Esophagus squamous epithelium (tissue), 5 donors: Measurements from ENCODE around the gene STARD13. TPM values are rescaled to one million over a fixed set of nuclear protein-coding genes. Genes with fewer than 3 reads are reported as not detected.

Source experiments
- DNase-seq: peaks from one replicate; lab custom pipeline; 2025; lab: John Stamatoyannopoulos, UW
- H3K27ac ChIP-seq, 4 donors: fragments of 200-600 bp; sonication (generic); one replicate each; pipeline ENCODE4 v1.5.1; 2016 to 2019; ENCODE audit warnings: mild to moderate bottlenecking in 1 of 4
- H3K27me3 ChIP-seq, 4 donors: fragments of 200-600 bp; sonication (generic); 1 replicate in 3 of 4; 2 replicates in 1 of 4; pipeline versions ENCODE4 v1.5.1 to v1.6.0; 2017 to 2021; ENCODE audit warnings: antibody characterized with exemption in 1 of 4
- H3K36me3 ChIP-seq, 3 donors: fragments of 200-600 bp; sonication (generic); one replicate each; pipeline ENCODE4 v1.5.1; 2016 to 2019
- H3K4me1 ChIP-seq, 3 donors: fragments of 200-600 bp; sonication (generic); one replicate each; pipeline ENCODE4 v1.5.1; 2017 to 2019
- H3K4me3 ChIP-seq, 4 donors: fragments of 200-600 bp; sonication (generic); 1 replicate in 3 of 4; 2 replicates in 1 of 4; pipeline ENCODE4 v1.5.1; 2016 to 2019; ENCODE audit warnings: mild to moderate bottlenecking in 2 of 4, moderate library complexity in 1 of 4
- H3K9me3 ChIP-seq, 3 donors: fragments of 200-600 bp; sonication (generic); one replicate each; pipeline ENCODE4 v1.5.1; 2016 to 2019
- CTCF ChIP-seq, 6 experiments: fragments of 450-650 bp in 4 of 6; fragments of 200-600 bp in 2 of 6; sonication (generic) in 2 of 6; IDR thresholded peaks; one replicate each; pipeline ENCODE4 v1.5.1; 2016 to 2019; ENCODE audit warnings: antibody characterized with exemption in 6 of 6, mild to moderate bottlenecking in 4 of 6, moderate library complexity in 4 of 6
- POLR2A ChIP-seq, 4 donors: fragments of 450-650 bp; IDR thresholded peaks; one replicate each; pipeline ENCODE4 v1.6.1; 2017; ENCODE audit warnings: antibody characterized with exemption in 4 of 4, mild to moderate bottlenecking in 4 of 4, moderate library complexity in 3 of 4
- WGBS, 2 donors: methylation state at CpG; one replicate each; pipeline ENCODE4 v1.1.5; 2018; 5-methylcytosine and 5-hydroxymethylcytosine counted together
- intact Hi-C: fragments of 100-400 bp; cut with DNase I; formaldehyde crosslinking; loops from one replicate; pipeline ENCODE4 v1.15.0; 2022
- total RNA-seq, 4 donors: library from RNA; depleted of rRNA; stranded (reverse); fragments of >200 nt; gene quantifications; one replicate each; pipeline ENCODE4 v1.1.0, GENCODE V29; 2016
- donor health status: DM: yes; HTN: yes; CAD: no.

Gene STARD13
- total RNA-seq, 4 donors from 2014 or later: 1.3 to 18.7 (median 4.4) TPM

GRCh38 chr13:33184112-33184490 is 101.5 kb downstream of the STARD13 start:
- Histone ChIP-seq H3K9me3 (no peaks in the 10 kb centered on the region), H3K27me3 (no peaks in the 10 kb centered on the region), H3K27ac (peak overlapping the region in 1 of 4 donors; percentile 30), H3K4me3 (no peak overlapping the region), H3K4me1 (peaks cover 0 to 48% (median 0%) of the 10 kb centered on the region in 3 donors), H3K36me3 (no peaks in the 10 kb centered on the region)
- 64 to 78% methylated on average over 2 of the region's 2 CpGs for WGBS, 2 donors
- no peak for TF ChIP-seq CTCF (IDR thresholded peaks at IDR 0.05)
- TF ChIP-seq POLR2A (IDR thresholded peaks at IDR 0.05): no peak
- intact Hi-C loops: no loop called here
- DNase-seq: no peak

DNA sequence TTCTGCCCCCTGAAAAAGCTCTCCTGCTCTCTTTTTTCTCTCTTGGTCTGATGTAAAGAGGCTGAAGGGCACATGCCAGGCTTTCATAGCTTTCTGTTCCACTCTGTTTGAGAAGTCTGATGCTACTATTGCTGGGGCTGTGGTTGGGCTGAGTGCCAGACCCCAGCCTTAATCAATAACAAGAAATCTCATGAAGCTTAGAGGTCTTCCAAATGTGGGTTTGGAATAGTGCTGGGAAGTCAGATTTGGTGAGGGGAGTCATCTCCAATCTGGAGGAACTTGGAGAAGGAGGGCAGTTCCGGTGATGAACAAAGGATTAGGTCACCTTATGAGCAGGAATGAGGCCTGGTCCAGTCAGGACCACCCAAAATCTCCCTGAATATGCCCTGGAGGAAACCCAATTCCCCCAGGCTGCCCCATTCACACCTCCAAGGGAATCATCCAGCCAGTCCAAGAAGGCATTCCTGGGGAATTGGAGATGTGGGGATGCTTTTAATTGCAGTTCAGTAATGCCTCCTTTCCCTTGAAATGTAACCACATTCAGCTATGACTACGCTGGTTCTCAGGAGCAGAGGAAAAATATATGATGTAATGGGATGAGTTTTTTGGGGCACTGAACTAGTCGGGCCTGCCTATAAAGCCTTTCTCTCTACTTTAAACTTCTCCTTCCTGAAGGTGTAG is 102.0 kb downstream of the STARD13 start:
- Histone ChIP-seq H3K27ac (peak overlapping the region in 1 of 4 donors; percentile 30), H3K4me3 (no peak overlapping the region), H3K36me3 (no peaks in the 10 kb centered on the region), H3K27me3 (no peaks in the 10 kb centered on the region), H3K9me3 (no peaks in the 10 kb centered on the region), H3K4me1 (peaks cover 0 to 45% (median 0%) of the 10 kb centered on the region in 3 donors)
- WGBS, 2 donors: 68 to 81% methylated on average over 2 to 3 of the region's 3 CpGs
- TF ChIP-seq POLR2A (IDR thresholded peaks at IDR 0.05) (no peak), CTCF (IDR thresholded peaks at IDR 0.05) (no peak)
- intact Hi-C loops: no loop called here
- DNase-seq: no peak

GRCh38 chr13:33182729-33183128 is 102.8 kb downstream of the STARD13 start:
- Histone ChIP-seq H3K4me1 (peaks cover 0 to 42% (median 0%) of the 10 kb centered on the region in 3 donors), H3K27ac (no peak overlapping the region), H3K36me3 (no peaks in the 10 kb centered on the region), H3K9me3 (no peaks in the 10 kb centered on the region), H3K27me3 (no peaks in the 10 kb centered on the region), H3K4me3 (no peak overlapping the region)
- intact Hi-C loops: no loop called here
- DNase-seq: no peak
- WGBS, 2 donors: 70 to 87% methylated on average over 9 of the region's 9 CpGs
- TF ChIP-seq POLR2A (IDR thresholded peaks at IDR 0.05) (no peak), CTCF (IDR thresholded peaks at IDR 0.05) (no peak)

DNA sequence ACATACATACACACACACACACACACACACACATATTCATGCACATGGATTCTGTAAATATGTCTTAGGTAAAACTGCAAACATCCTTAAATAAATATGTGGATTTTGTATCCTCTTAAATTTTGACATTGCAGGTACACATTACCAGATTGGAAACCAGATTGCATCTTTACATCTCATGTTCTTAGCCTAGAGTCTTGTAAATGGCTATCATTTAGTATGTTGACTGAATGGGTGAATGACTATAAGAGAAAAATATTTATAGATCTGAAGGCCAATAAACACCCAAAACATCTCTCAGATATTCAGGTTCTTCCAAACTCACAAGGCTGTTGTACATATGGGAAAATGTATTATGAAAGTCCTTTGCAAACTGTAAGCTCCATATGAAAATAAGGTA is 104.3 kb downstream of the STARD13 start:
- TF ChIP-seq POLR2A (IDR thresholded peaks at IDR 0.05) (no peak), CTCF (IDR thresholded peaks at IDR 0.05) (no peak)
- peaks cover 0 to 39% (median 0%) of the 10 kb centered on the region in 3 donors for H3K4me1 ChIP-seq
- no peaks in the 10 kb centered on the region for H3K36me3 ChIP-seq
- DNase-seq: no peak
- no peak overlapping the region for H3K4me3 ChIP-seq
- H3K27ac ChIP-seq: no peak overlapping the region
- no peaks in the 10 kb centered on the region for H3K27me3 ChIP-seq
- no peaks in the 10 kb centered on the region for H3K9me3 ChIP-seq
- intact Hi-C loops: no loop called here

- TF ChIP-seq CTCF (IDR thresholded peaks at IDR 0.05) (no peak), POLR2A (IDR thresholded peaks at IDR 0.05) (no peak)
- Histone ChIP-seq H3K9me3 (no peaks in the 10 kb centered on the region), H3K27ac (no peak overlapping the region), H3K36me3 (no peaks in the 10 kb centered on the region), H3K27me3 (no peaks in the 10 kb centered on the region), H3K4me1 (peaks cover 0 to 49% (median 0%) of the 10 kb centered on the region in 3 donors), H3K4me3 (no peak overlapping the region)
- no peak for DNase-seq
- intact Hi-C loops: no loop called here
- WGBS, 2 donors: 71 to 78% methylated on average over 5 of the region's 5 CpGs
These were observed 105.3 kb downstream of the STARD13 start for GRCh38 chr13:33180122-33180804.
